ENCODE results near the gene PREX1. TPM values are rescaled to one million over a fixed set of nuclear protein-coding genes. Genes with fewer than 3 reads are reported as not detected.

Gene PREX1
- total and polyA plus RNA-seq, 10 donors = 36.7 to 279 (median 157) TPM

DNA sequence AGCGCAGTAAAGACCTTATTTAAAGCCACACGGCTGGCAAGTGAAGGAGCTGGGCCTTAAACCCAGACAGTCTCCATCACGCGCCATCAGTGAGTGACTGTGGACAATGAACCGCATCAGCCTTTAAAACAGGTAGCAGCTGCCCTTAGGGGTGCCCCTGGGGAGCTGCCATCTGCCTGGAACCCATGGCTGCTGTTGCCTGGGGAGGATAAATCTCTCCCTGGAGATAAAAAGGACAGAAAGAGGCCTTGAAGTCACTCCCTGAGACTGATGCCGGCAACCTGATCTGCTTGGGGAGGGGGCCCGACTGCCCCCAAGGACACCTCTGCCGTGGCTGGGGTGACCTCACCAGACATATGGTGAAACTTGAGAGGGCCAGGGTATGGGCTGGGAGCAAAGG is 73.5 kb downstream of the PREX1 start:
- H3K9me3 ChIP-seq = peaks cover 0 to 17% (median 8%) of the 10 kb centered on the region in 8 donors
- TF ChIP-seq, protein P1, sequence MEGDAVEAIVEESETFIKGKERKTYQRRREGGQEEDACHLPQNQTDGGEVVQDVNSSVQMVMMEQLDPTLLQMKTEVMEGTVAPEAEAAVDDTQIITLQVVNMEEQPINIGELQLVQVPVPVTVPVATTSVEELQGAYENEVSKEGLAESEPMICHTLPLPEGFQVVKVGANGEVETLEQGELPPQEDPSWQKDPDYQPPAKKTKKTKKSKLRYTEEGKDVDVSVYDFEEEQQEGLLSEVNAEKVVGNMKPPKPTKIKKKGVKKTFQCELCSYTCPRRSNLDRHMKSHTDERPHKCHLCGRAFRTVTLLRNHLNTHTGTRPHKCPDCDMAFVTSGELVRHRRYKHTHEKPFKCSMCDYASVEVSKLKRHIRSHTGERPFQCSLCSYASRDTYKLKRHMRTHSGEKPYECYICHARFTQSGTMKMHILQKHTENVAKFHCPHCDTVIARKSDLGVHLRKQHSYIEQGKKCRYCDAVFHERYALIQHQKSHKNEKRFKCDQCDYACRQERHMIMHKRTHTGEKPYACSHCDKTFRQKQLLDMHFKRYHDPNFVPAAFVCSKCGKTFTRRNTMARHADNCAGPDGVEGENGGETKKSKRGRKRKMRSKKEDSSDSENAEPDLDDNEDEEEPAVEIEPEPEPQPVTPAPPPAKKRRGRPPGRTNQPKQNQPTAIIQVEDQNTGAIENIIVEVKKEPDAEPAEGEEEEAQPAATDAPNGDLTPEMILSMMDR (IDR thresholded peaks at IDR 0.05 in 8 of 11, conservative IDR thresholded peaks at IDR 0.05 in 3 of 11) = no peak
- TF ChIP-seq POLR2A (IDR thresholded peaks at IDR 0.05) (no peak), POLR2AphosphoS5 (IDR thresholded peaks at IDR 0.05) (no peak)

DNA sequence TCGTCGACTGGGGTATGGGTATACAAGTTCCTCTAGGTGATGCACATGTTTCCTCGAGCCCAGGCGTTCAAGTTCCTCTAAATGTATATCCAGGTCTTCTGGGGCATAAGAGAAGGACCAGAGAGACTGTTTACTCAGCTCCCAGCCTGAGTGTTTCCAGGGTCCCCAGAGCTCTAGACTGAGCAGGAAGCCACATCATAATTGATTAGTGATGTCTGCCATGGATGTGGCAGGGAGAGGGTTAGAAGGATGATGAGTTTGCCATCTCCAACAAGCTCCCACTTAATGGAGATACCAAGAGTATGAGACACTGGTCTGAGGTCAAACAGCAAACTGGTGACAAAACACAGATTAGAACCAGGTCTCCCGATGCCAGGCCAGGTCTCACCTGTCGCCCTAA is 74.8 kb downstream of the PREX1 start:
- Histone ChIP-seq H3K9me3 (peaks cover 0 to 17% (median 8%) of the 10 kb centered on the region in 8 donors), H3K4me1 (peaks cover 24 to 100% (median 82%) of the 10 kb centered on the region in 6 donors), H3K36me3 (peaks cover 0 to 44% (median 0%) of the 10 kb centered on the region in 6 donors), H3K4me3 (peak overlapping the region in 1 of 8 donors; percentile 56), H3K27me3 (replicated peaks in 1 of 7) (no peaks in the 10 kb centered on the region), H3K27ac (peak overlapping the region in 7 of 8 donors; percentile 76 to 97 (median 88))
- DNase-seq = no peak
- intact Hi-C loops (cut with DNase I; ENCODE audit: low total_unique reads) = loop anchor here (10.0 kb wide), 1 partner anchor 72 kb away; the partner anchor contains the start of gene PREX1
- WGBS, 5 donors = 64 to 73% (median 69%) methylated on average over 5 to 6 of the region's 6 CpGs
- no peak for TF ChIP-seq POLR2A (IDR thresholded peaks at IDR 0.05)
- no peak for TF ChIP-seq POLR2AphosphoS5 (IDR thresholded peaks at IDR 0.05)

More for the DNA sequence above, 73.5 kb downstream of the PREX1 start:
- 63 to 84% (median 77%) methylated on average over 6 to 8 of the region's 8 CpGs for WGBS, 5 donors
- peak overlapping the region in 5 of 8 donors; percentile 76 to 97 (median 89) for H3K27ac ChIP-seq
- H3K4me1 ChIP-seq = peaks cover 33 to 100% (median 82%) of the 10 kb centered on the region in 6 donors
- intact Hi-C loops (cut with DNase I; ENCODE audit: low total_unique reads) = loop anchor here (10.0 kb wide), 1 partner anchor 71 kb away; the partner anchor contains the start of gene PREX1
- H3K36me3 ChIP-seq = peaks cover 0 to 44% (median 0%) of the 10 kb centered on the region in 6 donors
- H3K27me3 ChIP-seq (replicated peaks in 1 of 7) = no peaks in the 10 kb centered on the region
- H3K4me3 ChIP-seq = no peak overlapping the region
- no peak for DNase-seq

DNA sequence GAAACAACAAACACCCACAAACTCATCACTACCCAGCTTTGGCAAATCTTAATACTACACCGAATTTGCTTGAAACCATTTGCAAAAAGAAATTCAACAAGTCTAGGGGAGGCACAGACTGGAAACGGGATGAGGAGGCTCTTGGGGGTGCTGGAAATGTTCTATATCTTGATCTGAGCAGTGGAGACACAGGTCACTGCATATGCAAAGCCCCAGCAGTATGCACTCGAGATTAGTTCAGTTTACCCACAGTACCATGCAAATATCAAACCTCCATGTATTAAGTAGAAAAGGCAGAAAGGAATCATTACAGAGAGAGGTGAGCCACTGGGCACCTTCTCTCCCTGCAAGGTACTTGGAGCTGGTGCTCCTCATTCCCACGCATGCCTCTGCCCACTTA is 75.9 kb downstream of the PREX1 start:
- Histone ChIP-seq H3K27ac (peak overlapping the region; percentile 48 to 97 (median 84)), H3K9me3 (peaks cover 0 to 17% (median 8%) of the 10 kb centered on the region in 8 donors), H3K4me1 (peaks cover 26 to 100% (median 81%) of the 10 kb centered on the region in 6 donors), H3K27me3 (replicated peaks in 1 of 7) (no peaks in the 10 kb centered on the region), H3K4me3 (peak overlapping the region in 1 of 8 donors; percentile 56), H3K36me3 (peaks cover 0 to 48% (median 4%) of the 10 kb centered on the region in 6 donors)
- WGBS, 5 donors = 50 to 67% (median 62%) methylated on average over 4 of the region's 4 CpGs
- TF ChIP-seq, protein P1 (IDR thresholded peaks at IDR 0.05 in 8 of 11, conservative IDR thresholded peaks at IDR 0.05 in 3 of 11) = no peak
- TF ChIP-seq POLR2AphosphoS5 (IDR thresholded peaks at IDR 0.05) = no peak
- no peak for TF ChIP-seq POLR2A (IDR thresholded peaks at IDR 0.05)
- intact Hi-C loops (cut with DNase I; ENCODE audit: low total_unique reads) = loop anchor here (10.0 kb wide), 1 partner anchor 73 kb away; the partner anchor contains the start of gene PREX1
- DNase-seq = no peak

DNA sequence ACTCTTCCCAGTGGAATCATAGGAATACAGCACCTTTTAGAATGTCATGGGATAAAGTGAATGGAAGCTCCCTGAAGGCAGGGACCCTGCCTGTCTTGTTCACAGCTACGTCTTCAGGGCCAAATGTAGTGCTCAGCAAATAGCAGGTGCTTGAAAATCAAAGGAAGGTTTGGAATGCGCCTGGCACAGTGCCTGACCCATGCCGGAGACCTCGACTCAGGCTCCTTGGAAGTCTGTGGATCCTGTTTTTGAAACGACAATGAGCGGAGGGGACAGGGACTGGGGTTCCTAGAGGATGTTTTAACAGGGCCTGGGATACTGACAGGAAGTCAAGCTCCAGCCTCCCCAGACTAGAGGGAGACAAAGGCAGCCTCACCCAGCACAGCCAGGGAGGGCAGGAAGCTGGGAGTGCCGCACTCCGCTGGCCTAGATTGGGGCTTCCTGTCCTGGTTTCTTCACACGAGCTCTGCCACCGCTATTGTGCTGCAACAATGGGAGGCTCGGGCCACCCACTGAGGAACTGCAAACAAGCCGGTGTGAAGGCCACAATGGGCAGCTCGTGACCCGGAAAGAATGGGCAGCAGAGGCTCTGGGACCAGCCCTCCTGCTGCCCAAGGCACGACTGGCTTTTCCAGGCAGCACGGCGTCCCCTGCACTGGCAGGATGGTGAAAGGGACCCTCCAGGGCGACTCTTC is 76.7 kb downstream of the PREX1 start:
- peak overlapping the region; percentile 36 to 97 (median 84) for H3K27ac ChIP-seq
- no peaks in the 10 kb centered on the region for H3K27me3 ChIP-seq (replicated peaks in 1 of 7)
- WGBS, 5 donors = 24 to 40% (median 28%) methylated on average over 13 to 18 of the region's 18 CpGs
- peaks cover 0 to 14% (median 8%) of the 10 kb centered on the region in 8 donors for H3K9me3 ChIP-seq
- H3K36me3 ChIP-seq = peaks cover 0 to 47% (median 4%) of the 10 kb centered on the region in 6 donors
- peak; percentile 92 for DNase-seq
- intact Hi-C loops (cut with DNase I; ENCODE audit: low total_unique reads) = loop anchor here (10.0 kb wide), 1 partner anchor 74 kb away; the partner anchor contains the start of gene PREX1
- peaks cover 26 to 99% (median 81%) of the 10 kb centered on the region in 6 donors for H3K4me1 ChIP-seq
- TF ChIP-seq POLR2A (IDR thresholded peaks at IDR 0.05) (no peak), POLR2AphosphoS5 (IDR thresholded peaks at IDR 0.05) (peak; percentile 81 to 86 (median 83))
- H3K4me3 ChIP-seq = peak overlapping the region in 2 of 8 donors; percentile 12 to 56

Data from spleen (tissue), 11 donors.